ENCODE measurements around the gene TANC1.

DNA sequence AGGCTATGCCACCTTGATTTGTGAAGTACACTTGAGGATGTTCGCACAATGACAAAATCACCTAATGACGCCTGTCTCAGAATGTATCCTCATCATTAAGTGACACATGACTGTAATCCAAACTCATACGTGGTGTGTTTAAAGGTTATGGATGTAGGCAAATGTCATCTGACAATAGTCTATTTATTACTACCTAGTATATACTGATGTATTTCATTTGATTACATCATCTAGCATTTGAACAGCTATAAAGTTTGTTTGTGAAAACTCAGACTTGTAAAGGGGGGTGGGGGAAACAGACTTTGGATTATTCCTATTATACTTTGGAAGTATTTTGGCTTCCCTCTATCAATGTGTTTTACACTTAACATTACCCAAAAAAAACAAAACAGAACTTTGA is 129.9 kb downstream of the TANC1 start:
- TF ChIP-seq POLR2A (IDR thresholded peaks at IDR 0.05; ENCODE audit: low read depth, low read length) (no peak), POLR2AphosphoS5 (IDR thresholded peaks at IDR 0.05; ENCODE audit: low read depth, low read length) (no peak), TAF1 (IDR thresholded peaks at IDR 0.05; ENCODE audit: borderline replicate concordance, low read depth, low read length) (no peak)

All from GM12892 (cell line).